CD4-positive, alpha-beta T cell treated with Interferon gamma for 1 hour (primary cell): ENCODE results near the gene CPHXL.
A peak's percentile ranks its signal among the peaks of the same experiment; 100 is the strongest.

Experiments
- DNase-seq: peaks from one replicate; pipeline ENCODE4 v3.0.0-alpha.2; 2020

Gene CPHXL

GRCh38 chr16:75726390-75726789 lies at the start of gene CPHXL:
TSS of gene CPHXL (minus strand) at chr16:75726490. CDS start at chr16:75726442, 48 bp downstream.
- DNase-seq = no peak

- DNase-seq = no peak
These were observed 47.9 kb upstream of the CPHXL start for GRCh38 chr16:75774197-75774596.

GRCh38 chr16:75770051-75770450 lies 43.8 kb upstream of the CPHXL start:
- no peak for DNase-seq

- DNase-seq = peak; percentile 54
These were observed 38.0 kb upstream of the CPHXL start for GRCh38 chr16:75764154-75764768.

GRCh38 chr16:75763204-75763603 lies 36.9 kb upstream of the CPHXL start:
- DNase-seq = no peak

GRCh38 chr16:75762746-75763145 lies 36.5 kb upstream of the CPHXL start:
- no peak for DNase-seq

- DNase-seq = no peak
These were observed 34.8 kb upstream of the CPHXL start for GRCh38 chr16:75761108-75761507.

GRCh38 chr16:75760018-75760519 lies 33.8 kb upstream of the CPHXL start:
- DNase-seq = no peak

- no peak for DNase-seq
These were observed 31.9 kb upstream of the CPHXL start for GRCh38 chr16:75758215-75758614.

GRCh38 chr16:75754141-75754540 lies 27.9 kb upstream of the CPHXL start:
- DNase-seq = no peak

GRCh38 chr16:75750528-75750927 lies 24.2 kb upstream of the CPHXL start:
- no peak for DNase-seq

- DNase-seq = no peak
These were observed 20.1 kb upstream of the CPHXL start for GRCh38 chr16:75746359-75746758.

- no peak for DNase-seq
These were observed 19.5 kb upstream of the CPHXL start for GRCh38 chr16:75745823-75746222.

GRCh38 chr16:75745242-75745641 lies 19.0 kb upstream of the CPHXL start:
- DNase-seq = no peak

GRCh38 chr16:75742424-75743047 lies 16.2 kb upstream of the CPHXL start:
- DNase-seq = no peak

- DNase-seq = no peak
These were observed 7.3 kb upstream of the CPHXL start for GRCh38 chr16:75733305-75734211.

GRCh38 chr16:75732871-75733270 lies 6.6 kb upstream of the CPHXL start:
- DNase-seq = no peak

- DNase-seq = no peak
These were observed 931 bp upstream of the CPHXL start for GRCh38 chr16:75727221-75727620.

GRCh38 chr16:75718452-75718851 lies 7.8 kb downstream of the CPHXL start:
- DNase-seq = no peak

- no peak for DNase-seq
These were observed 11.6 kb downstream of the CPHXL start for GRCh38 chr16:75714661-75715060.

GRCh38 chr16:75710344-75710743 lies 15.9 kb downstream of the CPHXL start:
- no peak for DNase-seq

GRCh38 chr16:75703306-75703705 lies 23.0 kb downstream of the CPHXL start:
- no peak for DNase-seq

- DNase-seq = no peak
These were observed 24.0 kb downstream of the CPHXL start for GRCh38 chr16:75702242-75702641.

GRCh38 chr16:75701361-75701760 lies 24.9 kb downstream of the CPHXL start, which contains the start of gene DUXB:
TSS of gene DUXB (minus strand) at chr16:75701461. CDS start at chr16:75701418, 43 bp downstream.
- no peak for DNase-seq
